A673 (cell line): ENCODE measurements around the gene ALDH18A1. TPM values are rescaled to one million over a fixed set of nuclear protein-coding genes. Genes with fewer than 3 reads are reported as not detected.

Source experiments
- BruUV-seq: library from RNA; stranded (reverse); fragments of 400-500 nt; replicated peaks from 2 replicates; lab custom pipeline; 2021; lab: Mats Ljungman, UMichigan
- CTCF ChIA-PET: fragments of 300-600 bp; sonication (Branson Sonifier 250); formaldehyde crosslinking; loops from one replicate; lab custom pipeline; 2022; ENCODE audit warnings: antibody characterized with exemption; lab: Charles Lee
- POLR2A ChIA-PET: fragments of 300-600 bp; sonication (Branson Sonifier 250); formaldehyde crosslinking; loops from one replicate; lab custom pipeline; 2022; ENCODE audit warnings: antibody characterized with exemption; ENCODE audit not compliant: low non-redundant PET; lab: Charles Lee
- DNase-seq: peaks from one replicate; pipeline ENCODE4 v3.0.0-alpha.2; 2015; ENCODE audit warnings: low spot score
- H3K27ac ChIP-seq: fragments of 200-600 bp; sonication (generic); 2 replicates; pipeline ENCODE4 v1.5.1; 2016; ENCODE audit warnings: mixed run types, low read depth, mild to moderate bottlenecking, mixed read lengths, antibody characterized with exemption, low read length; ENCODE audit not compliant: poor library complexity, severe bottlenecking
- H3K27me3 ChIP-seq: fragments of 200-600 bp; sonication (generic); replicated peaks from 2 replicates; pipeline ENCODE4 v1.6.1; 2017; ENCODE audit warnings: mixed run types, low read depth, mild to moderate bottlenecking, mixed read lengths, antibody characterized with exemption, low read length; ENCODE audit not compliant: insufficient read depth, poor library complexity
- H3K36me3 ChIP-seq: fragments of 200-600 bp; sonication (generic); 2 replicates; pipeline ENCODE4 v1.6.1; 2016; ENCODE audit warnings: mixed run types, mild to moderate bottlenecking, mixed read lengths, antibody characterized with exemption, low read length; ENCODE audit not compliant: insufficient read depth, poor library complexity, severe bottlenecking
- H3K4me1 ChIP-seq: fragments of 200-600 bp; sonication (generic); 2 replicates; pipeline ENCODE4 v1.6.1; 2017; ENCODE audit warnings: mixed run types, mild to moderate bottlenecking, mixed read lengths, antibody characterized with exemption, low read length; ENCODE audit not compliant: insufficient read depth, poor library complexity, severe bottlenecking
- H3K4me3 ChIP-seq: fragments of 200-600 bp; sonication (generic); 2 replicates; pipeline ENCODE4 v1.5.1; 2016; ENCODE audit warnings: low read depth, mixed run types, mild to moderate bottlenecking, mixed read lengths, low read length; ENCODE audit not compliant: poor library complexity, severe bottlenecking
- H3K9me3 ChIP-seq: fragments of 200-600 bp; sonication (generic); 2 replicates; pipeline ENCODE4 v1.6.1; 2016; ENCODE audit warnings: mixed run types, low read depth, mild to moderate bottlenecking, mixed read lengths, antibody characterized with exemption, low read length; ENCODE audit not compliant: poor library complexity, severe bottlenecking
- EZH2 ChIP-seq: fragments of 200-600 bp; sonication (generic); IDR thresholded peaks from 2 replicates; pipeline ENCODE4 v1.6.1; 2017; ENCODE audit warnings: borderline replicate concordance, low read depth, mild to moderate bottlenecking, mixed read lengths, antibody characterized with exemption, low read length; ENCODE audit not compliant: poor library complexity, severe bottlenecking
- intact Hi-C: fragments of 100-400 bp; cut with micrococcal nuclease; formaldehyde crosslinking; loops from one replicate; pipeline ENCODE4 v1.10.0; 2022; ENCODE audit not compliant: unreplicated experiment
- total RNA-seq: library from RNA; stranded (reverse); gene quantifications from 2 replicates; pipeline ENCODE4 v1.2.3, GENCODE V29; 2021
- TF ChIP-seq, protein P1 (sequence below): fragments of 300-800, 200-600 bp; sonication (generic); conservative IDR thresholded peaks from 2 replicates; pipeline ENCODE4 v1.5.1; 2017; ENCODE audit warnings: low read depth, mild to moderate bottlenecking, antibody characterized with exemption, low read length, moderate library complexity, mixed read lengths

The ALDH18A1 gene
- total RNA-seq, 1 experiment from 2014 or later, result 88.0 TPM

DNA sequence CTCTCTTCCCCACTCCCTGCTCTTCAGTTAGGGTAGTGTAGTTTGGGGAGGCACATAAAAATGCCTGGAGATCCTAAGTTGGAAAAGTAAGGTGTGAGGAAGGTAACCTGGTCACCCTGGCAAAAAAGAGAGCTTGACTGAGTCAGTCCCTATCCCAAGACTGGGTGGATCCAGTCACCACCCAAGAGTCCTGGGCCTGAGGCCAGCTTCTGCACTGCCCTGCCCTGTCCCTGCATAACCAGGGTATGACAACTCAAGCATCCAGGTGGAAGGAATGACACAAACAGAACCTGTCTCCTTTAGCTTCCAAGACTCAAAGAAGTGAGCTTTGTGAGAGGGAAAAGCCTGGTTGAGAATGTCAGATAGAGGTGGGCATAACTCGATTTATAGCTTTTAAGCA, 68.5 kb downstream of the ALDH18A1 start:
- ChIA-PET POLR2A (no interaction called here), CTCF (interaction anchor here (0.6 kb wide), 1 partner anchor 230 kb away, joined by 3 read pairs; no protein-coding TSS in a partner anchor)
- Histone ChIP-seq H3K4me3 (no peak overlapping the region), H3K9me3 (no peaks in the 10 kb centered on the region), H3K4me1 (no peaks in the 10 kb centered on the region), H3K27me3 (peaks cover 35% of the 10 kb centered on the region), H3K36me3 (no peaks in the 10 kb centered on the region), H3K27ac (no peak overlapping the region)
- BruUV-seq, result no TSS peak
- intact Hi-C loops, result no loop called here
- DNase-seq, result no peak
- TF ChIP-seq EZH2, result no peak
- TF ChIP-seq, protein P1, sequence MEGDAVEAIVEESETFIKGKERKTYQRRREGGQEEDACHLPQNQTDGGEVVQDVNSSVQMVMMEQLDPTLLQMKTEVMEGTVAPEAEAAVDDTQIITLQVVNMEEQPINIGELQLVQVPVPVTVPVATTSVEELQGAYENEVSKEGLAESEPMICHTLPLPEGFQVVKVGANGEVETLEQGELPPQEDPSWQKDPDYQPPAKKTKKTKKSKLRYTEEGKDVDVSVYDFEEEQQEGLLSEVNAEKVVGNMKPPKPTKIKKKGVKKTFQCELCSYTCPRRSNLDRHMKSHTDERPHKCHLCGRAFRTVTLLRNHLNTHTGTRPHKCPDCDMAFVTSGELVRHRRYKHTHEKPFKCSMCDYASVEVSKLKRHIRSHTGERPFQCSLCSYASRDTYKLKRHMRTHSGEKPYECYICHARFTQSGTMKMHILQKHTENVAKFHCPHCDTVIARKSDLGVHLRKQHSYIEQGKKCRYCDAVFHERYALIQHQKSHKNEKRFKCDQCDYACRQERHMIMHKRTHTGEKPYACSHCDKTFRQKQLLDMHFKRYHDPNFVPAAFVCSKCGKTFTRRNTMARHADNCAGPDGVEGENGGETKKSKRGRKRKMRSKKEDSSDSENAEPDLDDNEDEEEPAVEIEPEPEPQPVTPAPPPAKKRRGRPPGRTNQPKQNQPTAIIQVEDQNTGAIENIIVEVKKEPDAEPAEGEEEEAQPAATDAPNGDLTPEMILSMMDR, result no peak

GRCh38 chr10:95579835-95580535, 76.5 kb downstream of the ALDH18A1 start:
- Histone ChIP-seq H3K4me1 (no peaks in the 10 kb centered on the region), H3K4me3 (no peak overlapping the region), H3K27ac (no peak overlapping the region), H3K27me3 (peaks cover 67% of the 10 kb centered on the region), H3K9me3 (no peaks in the 10 kb centered on the region), H3K36me3 (no peaks in the 10 kb centered on the region)
- CTCF ChIA-PET, result no interaction called here
- no TSS peak for BruUV-seq
- DNase-seq, result no peak
- intact Hi-C loops, result no loop called here
- TF ChIP-seq, protein P1, result no peak
- TF ChIP-seq EZH2, result no peak
- POLR2A ChIA-PET, result no interaction called here

- no peaks in the 10 kb centered on the region for H3K36me3 ChIP-seq
- ChIA-PET POLR2A (no interaction called here), CTCF (no interaction called here)
- intact Hi-C loops, result no loop called here
- H3K9me3 ChIP-seq, result no peaks in the 10 kb centered on the region
- no TSS peak for BruUV-seq
- no peaks in the 10 kb centered on the region for H3K4me1 ChIP-seq
- no peak for TF ChIP-seq EZH2
- TF ChIP-seq, protein P1, result no peak
- H3K27me3 ChIP-seq, result peaks cover 74% of the 10 kb centered on the region
- DNase-seq, result no peak
- H3K4me3 ChIP-seq, result no peak overlapping the region
- no peak overlapping the region for H3K27ac ChIP-seq
Observed at GRCh38 chr10:95579292-95579691, 77.2 kb downstream of the ALDH18A1 start.
